IMR-90 (cell line): Measurements from ENCODE around the gene DSCAML1.

ENCODE experiments used
- BHLHE40 ChIP-seq: fragments of 150-350 bp; IDR thresholded peaks from 2 replicates; pipeline ENCODE4 v1.6.1; 2016; ENCODE audit warnings: mild to moderate bottlenecking, low read depth, low read length
- MAFK ChIP-seq: IDR thresholded peaks from 2 replicates; pipeline ENCODE4 v1.6.1; 2012; ENCODE audit warnings: low read depth, low read length, improper control_type of control experiment
- MAZ ChIP-seq: IDR thresholded peaks from 2 replicates; pipeline ENCODE4 v1.6.1; 2012; ENCODE audit warnings: low read depth, mild to moderate bottlenecking, low read length, improper control_type of control experiment, moderate library complexity, borderline replicate concordance
- POLR2A ChIP-seq: IDR thresholded peaks from 2 replicates; pipeline ENCODE4 v1.6.1; 2012; ENCODE audit warnings: mild to moderate bottlenecking, low read depth, low read length
- RAD21 ChIP-seq: IDR thresholded peaks from 2 replicates; pipeline ENCODE4 v1.6.1; 2012; ENCODE audit warnings: low read length, improper control_type of control experiment
- TF ChIP-seq, protein P1 (sequence below): conservative IDR thresholded peaks from 2 replicates; pipeline ENCODE4 v1.5.1; 2012; ENCODE audit warnings: mild to moderate bottlenecking, low read depth, low read length, improper control_type of control experiment

DNA sequence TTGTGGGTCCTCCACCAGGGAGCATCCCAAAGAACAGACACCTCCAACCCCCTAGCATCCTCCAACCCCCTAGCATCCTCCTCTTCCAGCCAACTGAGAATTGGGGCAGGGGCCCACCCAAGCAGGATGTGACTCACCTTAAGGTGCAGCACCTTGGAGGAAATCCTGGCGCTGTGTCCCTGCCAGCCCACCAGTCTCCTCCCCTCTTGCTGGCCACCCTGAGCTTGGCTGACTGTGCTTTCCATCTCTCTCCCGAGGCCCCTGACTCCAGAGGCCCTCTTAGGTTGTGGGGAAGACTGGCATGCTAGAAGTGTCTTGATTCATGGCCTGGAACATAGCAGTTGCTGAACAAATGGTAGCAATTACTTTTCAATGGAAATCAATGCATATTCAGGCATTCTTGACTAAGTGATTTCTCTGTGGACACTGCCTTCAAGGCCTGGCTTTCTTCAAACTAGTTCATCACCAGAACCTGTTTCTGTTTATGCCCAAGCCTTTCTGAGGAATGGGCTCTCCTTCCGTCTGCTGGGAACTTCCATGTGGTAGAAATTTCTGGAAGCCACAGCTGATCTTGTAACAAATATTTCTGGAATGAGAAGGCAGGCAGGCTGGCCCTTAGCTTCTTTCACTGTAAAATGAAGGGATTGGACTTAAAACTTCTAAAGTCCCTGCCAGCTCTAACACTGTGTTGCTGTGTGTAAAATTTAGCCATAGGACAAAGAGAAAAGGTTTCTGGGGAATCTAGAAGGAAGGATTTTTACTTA lies 408.8 kb downstream of the DSCAML1 start:
- TF ChIP-seq MAZ (no peak), MAFK (no peak), POLR2A (no peak), BHLHE40 (no peak), RAD21 (no peak)
- TF ChIP-seq, protein P1, sequence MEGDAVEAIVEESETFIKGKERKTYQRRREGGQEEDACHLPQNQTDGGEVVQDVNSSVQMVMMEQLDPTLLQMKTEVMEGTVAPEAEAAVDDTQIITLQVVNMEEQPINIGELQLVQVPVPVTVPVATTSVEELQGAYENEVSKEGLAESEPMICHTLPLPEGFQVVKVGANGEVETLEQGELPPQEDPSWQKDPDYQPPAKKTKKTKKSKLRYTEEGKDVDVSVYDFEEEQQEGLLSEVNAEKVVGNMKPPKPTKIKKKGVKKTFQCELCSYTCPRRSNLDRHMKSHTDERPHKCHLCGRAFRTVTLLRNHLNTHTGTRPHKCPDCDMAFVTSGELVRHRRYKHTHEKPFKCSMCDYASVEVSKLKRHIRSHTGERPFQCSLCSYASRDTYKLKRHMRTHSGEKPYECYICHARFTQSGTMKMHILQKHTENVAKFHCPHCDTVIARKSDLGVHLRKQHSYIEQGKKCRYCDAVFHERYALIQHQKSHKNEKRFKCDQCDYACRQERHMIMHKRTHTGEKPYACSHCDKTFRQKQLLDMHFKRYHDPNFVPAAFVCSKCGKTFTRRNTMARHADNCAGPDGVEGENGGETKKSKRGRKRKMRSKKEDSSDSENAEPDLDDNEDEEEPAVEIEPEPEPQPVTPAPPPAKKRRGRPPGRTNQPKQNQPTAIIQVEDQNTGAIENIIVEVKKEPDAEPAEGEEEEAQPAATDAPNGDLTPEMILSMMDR: no peak
